Stimulated activated CD4-positive, alpha-beta T cell treated with anti-CD3 and anti-CD28 coated beads, Interleukin-1b, Interleukin-23, amount 100 ng/mL, for 4 hours (primary cell): ENCODE results near the gene PLOD2.
A peak's percentile ranks its signal among the peaks of the same experiment; 100 is the strongest.

Source experiments
- DNase-seq, 2 donors: peaks; one replicate each; pipeline ENCODE4 v3.0.0-alpha.2; 2020; ENCODE audit warnings: low read depth in 2 of 2

Gene PLOD2

GRCh38 chr3:146160964-146161662 lies at the start of gene PLOD2:
Gene PLOD2 (minus strand): TSS chr3:146161184. CDS start chr3:146160989, 195 bp downstream.
- DNase-seq: peak in 1 of 2 donors; percentile 1

- no peak for DNase-seq
Observed at GRCh38 chr3:146209371-146209770, 48.4 kb upstream of the PLOD2 start.

DNA sequence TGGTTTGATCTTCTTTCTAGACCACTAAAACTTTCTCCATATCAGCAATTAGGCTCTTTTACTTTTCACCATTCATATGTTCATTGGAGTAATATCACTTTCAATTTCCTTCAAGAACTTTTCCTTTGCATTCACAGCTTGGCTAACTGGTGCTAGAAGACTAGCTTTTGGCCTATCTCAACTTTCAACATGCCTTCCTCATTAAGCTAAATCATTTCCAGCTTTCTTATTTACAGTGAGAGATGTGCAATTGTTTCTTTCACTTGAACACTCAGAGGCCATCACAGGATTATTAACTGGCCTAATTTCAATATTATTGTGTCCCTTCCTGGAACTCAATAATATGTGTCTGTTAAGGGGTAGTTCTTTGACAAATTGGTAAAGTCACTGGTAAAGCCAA lies 42.8 kb upstream of the PLOD2 start:
- DNase-seq: no peak

- DNase-seq: no peak
Observed at GRCh38 chr3:146200461-146201220, 39.7 kb upstream of the PLOD2 start.

DNA sequence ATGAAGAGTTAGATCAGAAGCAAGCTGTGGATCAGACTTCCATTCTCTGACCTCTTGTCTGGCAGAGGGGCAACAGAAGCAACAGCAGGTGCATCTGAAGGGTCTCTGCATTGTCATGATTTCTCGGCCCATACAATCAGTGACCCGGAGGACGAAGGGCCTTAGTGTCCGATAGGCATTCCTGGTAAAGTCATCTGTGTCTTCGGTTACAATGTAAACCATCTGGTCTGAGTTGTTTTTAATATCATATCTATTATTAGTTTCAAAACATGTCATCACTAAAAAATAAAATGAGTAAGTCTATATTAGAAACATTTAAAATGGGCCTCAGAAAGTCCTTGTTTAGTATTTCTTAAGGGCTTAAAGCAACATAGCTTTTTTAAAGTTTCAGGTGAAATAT lies 38.8 kb upstream of the PLOD2 start:
- DNase-seq: no peak

GRCh38 chr3:146196789-146197188 lies 35.8 kb upstream of the PLOD2 start:
- no peak for DNase-seq

DNA sequence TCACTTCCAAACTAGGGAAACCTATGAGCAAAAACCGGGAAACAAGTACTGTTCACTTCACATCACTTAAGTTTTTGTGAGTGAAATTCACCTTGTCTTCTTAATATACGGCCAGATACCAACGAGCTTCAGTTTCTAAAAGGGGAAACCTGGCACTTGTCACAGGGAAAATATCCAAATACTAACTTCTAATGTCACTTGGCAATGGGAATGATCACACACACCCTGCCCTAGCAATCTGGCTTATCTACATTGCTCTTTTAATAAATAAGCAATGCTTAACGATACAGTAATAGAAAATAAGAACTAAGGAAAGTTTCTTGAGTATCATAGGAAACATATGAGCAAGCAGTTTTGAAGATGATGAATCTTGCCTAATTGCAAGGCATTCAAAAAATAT lies 34.6 kb upstream of the PLOD2 start:
- no peak for DNase-seq

GRCh38 chr3:146195030-146195429 lies 34.0 kb upstream of the PLOD2 start:
- no peak for DNase-seq

DNA sequence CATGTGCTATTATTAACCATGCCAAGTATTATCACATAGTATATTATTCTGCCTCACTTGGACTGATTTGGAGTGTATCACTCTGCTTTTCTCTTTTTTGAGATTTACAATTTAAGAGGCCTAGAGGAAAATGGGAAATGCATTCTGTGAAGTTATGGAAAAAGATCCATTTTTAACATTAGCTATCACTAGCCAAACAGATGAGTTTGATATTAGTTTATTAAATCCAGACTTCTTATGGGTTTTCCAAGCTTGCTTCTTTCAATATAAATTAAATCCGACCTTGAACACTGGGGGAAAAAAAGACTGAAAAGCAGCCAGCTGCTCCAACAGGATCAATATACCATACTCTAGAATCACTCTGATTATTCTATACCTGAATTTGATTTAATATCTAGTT lies 30.1 kb upstream of the PLOD2 start:
- no peak for DNase-seq

DNA sequence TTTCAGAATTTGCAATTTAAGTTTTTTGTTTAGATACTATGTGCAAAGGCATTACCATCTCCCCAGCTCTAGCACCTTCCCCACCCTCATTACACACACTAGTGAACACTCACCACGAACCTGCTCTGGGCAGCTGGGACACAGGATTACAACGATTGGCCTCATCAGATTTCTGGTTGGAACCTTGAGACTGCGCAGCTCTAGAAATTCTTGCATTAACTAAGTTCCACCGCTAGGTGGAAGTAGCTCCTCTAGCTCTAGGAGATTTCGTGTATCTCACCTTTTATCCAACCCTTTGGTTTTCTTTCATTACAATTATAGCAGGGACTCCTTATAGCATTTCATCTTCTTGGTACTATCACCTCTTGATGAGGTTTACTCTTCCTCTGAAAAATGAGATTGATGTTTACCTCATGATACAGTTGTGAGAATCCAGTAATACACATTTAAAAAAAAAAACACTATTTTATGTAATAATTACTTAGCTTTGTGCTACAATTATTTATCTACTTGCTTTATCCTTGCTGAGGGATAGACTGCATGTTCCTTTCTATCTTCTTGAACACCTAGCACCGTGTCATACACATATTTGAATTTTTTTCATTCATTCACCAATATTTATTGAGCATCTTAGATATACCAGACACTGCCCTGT lies 28.7 kb upstream of the PLOD2 start:
- DNase-seq: no peak

DNA sequence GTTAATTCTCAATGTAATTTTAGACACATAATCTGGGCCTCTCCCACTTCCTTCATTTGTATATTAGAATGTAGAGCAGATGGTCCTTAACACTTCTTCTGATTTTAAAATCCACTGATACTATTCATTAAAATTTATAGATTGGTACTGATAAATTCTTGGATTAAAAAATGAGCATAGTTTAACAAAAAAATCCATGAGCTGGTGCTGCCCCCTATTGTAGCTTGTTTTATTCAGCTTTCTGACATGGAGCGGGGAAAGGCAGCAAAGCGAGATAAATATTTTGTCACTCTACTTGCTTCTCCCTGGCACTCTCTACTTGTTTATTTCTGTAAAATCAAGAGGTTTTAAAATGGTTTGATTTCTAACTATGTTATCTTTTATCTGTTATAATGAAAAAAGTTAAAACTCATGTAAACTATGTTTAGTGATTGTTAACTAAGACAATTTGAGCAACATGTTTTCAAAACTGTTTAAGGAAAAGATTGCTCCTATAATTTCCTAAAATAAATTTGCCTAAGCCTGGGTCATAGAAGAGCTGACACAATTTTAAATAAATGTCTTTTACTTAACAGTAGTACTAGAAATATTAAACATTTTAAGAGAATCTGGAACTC lies 26.5 kb upstream of the PLOD2 start:
- no peak for DNase-seq

GRCh38 chr3:146184241-146185015 lies 23.4 kb upstream of the PLOD2 start:
- DNase-seq: no peak

- no peak for DNase-seq
Observed at GRCh38 chr3:146181216-146181615, 20.2 kb upstream of the PLOD2 start.

- no peak for DNase-seq
Observed at GRCh38 chr3:146180376-146180775, 19.4 kb upstream of the PLOD2 start.

GRCh38 chr3:146178006-146178689 lies 17.2 kb upstream of the PLOD2 start:
- DNase-seq: no peak

DNA sequence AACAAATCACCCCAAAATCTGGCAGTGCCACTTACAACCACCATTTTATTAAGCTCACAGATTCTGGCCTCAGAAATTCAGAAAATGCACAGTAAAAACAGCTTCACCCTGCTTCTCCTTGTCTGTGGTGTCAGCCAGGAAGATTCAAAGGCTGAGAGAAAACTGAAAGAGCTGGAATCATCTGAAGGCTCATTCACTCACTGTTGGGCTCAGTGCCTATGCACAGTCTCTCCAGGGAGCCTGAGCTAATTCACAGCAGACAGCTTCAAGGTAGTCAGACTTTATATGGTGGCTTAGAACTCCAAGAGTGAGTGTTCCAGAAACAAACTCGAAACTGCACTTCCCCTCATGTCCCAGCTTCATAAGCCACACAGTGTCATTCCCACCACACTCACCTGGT lies 16.5 kb upstream of the PLOD2 start:
- DNase-seq: no peak

GRCh38 chr3:146177072-146177471 lies 16.1 kb upstream of the PLOD2 start:
- no peak for DNase-seq

DNA sequence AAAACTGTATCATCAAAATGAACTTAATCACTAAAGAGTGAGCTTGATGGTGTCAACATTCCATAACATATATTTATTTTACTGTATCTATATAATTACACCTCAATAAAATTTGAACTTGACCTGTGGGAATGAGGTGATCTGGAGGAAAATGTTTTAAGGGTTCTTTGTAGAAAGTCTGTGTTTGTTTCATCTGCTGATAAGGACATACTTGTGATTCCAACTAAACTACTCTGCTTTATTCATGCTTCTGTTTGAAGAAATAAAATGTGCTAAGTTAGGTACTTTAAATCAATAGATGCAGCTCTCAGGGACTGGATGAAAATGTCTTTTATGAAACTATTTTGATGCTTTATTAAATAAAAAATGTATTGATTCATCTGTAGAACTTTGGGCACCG lies 11.6 kb upstream of the PLOD2 start:
- no peak for DNase-seq

GRCh38 chr3:146170591-146170990 lies 9.6 kb upstream of the PLOD2 start:
- no peak for DNase-seq

GRCh38 chr3:146169891-146170290 lies 8.9 kb upstream of the PLOD2 start:
- DNase-seq: no peak

DNA sequence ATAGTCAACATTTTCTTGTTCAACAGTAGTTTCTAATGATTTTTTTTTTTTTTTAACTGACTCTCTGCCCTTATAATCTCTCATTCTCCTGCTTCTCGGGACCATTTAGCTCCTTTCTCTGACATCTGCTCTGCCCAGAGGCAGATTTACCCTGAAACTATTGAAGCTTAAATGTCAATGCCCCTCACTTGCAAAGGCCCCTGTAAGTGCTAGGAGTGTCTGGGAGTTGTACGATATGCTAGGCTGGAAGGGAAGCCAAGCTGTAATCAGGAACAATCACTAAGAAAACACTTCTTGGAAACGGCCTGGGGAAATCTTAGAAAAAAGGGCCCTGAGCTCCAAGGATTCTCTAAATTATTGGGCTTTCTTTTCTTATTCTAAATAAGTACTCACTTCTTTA lies 5.8 kb upstream of the PLOD2 start:
- DNase-seq: no peak
